SJCRH30 (cell line): ENCODE data around the gene OSGIN1. TPM values are rescaled to one million over a fixed set of nuclear protein-coding genes. Genes with fewer than 3 reads are reported as not detected.
A peak's percentile ranks its signal among the peaks of the same experiment; 100 is the strongest.

ENCODE experiments used
- DNase-seq, 2 experiments: peaks; one replicate each; pipeline ENCODE4 v3.0.0-alpha.2; 2015 to 2020
- H3K27ac ChIP-seq: fragments of 250-450 bp; sonication (Bioruptor Pico); 2 replicates; pipeline ENCODE4 v1.5.1; 2020; ENCODE audit warnings: mild to moderate bottlenecking, moderate library complexity
- H3K27me3 ChIP-seq: fragments of 250-450 bp; sonication (Bioruptor Pico); 2 replicates; pipeline ENCODE4 v1.5.1; 2020; ENCODE audit warnings: mild to moderate bottlenecking, moderate library complexity
- H3K36me3 ChIP-seq: fragments of 250-450 bp; sonication (Bioruptor Pico); 2 replicates; pipeline ENCODE4 v1.5.1; 2020; ENCODE audit warnings: mild to moderate bottlenecking, moderate library complexity
- H3K4me1 ChIP-seq: fragments of 250-450 bp; sonication (Bioruptor Pico); 2 replicates; pipeline ENCODE4 v1.5.1; 2020; ENCODE audit warnings: mild to moderate bottlenecking, moderate library complexity
- H3K4me3 ChIP-seq: fragments of 250-450 bp; sonication (Bioruptor Pico); 2 replicates; pipeline ENCODE4 v1.5.1; 2020; ENCODE audit warnings: mild to moderate bottlenecking, moderate library complexity
- H3K9me3 ChIP-seq: fragments of 250-450 bp; sonication (Bioruptor Pico); replicated peaks from 2 replicates; pipeline ENCODE4 v1.5.1; 2020; ENCODE audit warnings: mild to moderate bottlenecking, moderate library complexity
- total RNA-seq: library from RNA; depleted of rRNA; stranded (reverse); fragments of >200 nt; shearing (Covaris generic); gene quantifications from 2 replicates; pipeline ENCODE4 v1.2.3, GENCODE V29; 2014

The OSGIN1 gene
- total RNA-seq, 1 experiment from 2014 or later, result 1.7 TPM

GRCh38 chr16:83956336-83957289 is 3.6 kb downstream of the OSGIN1 start:
- Histone ChIP-seq H3K4me1 (peaks cover 7% of the 10 kb centered on the region; the same call in 1 of the 2 replicates), H3K27ac (no peak overlapping the region), H3K4me3 (no peak overlapping the region), H3K27me3 (no peaks in the 10 kb centered on the region), H3K36me3 (no peaks in the 10 kb centered on the region), H3K9me3 (no peaks in the 10 kb centered on the region)
- DNase-seq, result peak; percentile 65 to 79

GRCh38 chr16:83957296-83957855 is 4.3 kb downstream of the OSGIN1 start:
- no peaks in the 10 kb centered on the region for H3K9me3 ChIP-seq
- no peaks in the 10 kb centered on the region for H3K36me3 ChIP-seq
- no peak for DNase-seq

GRCh38 chr16:83958137-83958845 is 5.3 kb downstream of the OSGIN1 start:
- peaks cover 7% of the 10 kb centered on the region; the same call in 1 of the 2 replicates for H3K4me1 ChIP-seq
- no peaks in the 10 kb centered on the region for H3K9me3 ChIP-seq
- no peaks in the 10 kb centered on the region for H3K36me3 ChIP-seq
- H3K27me3 ChIP-seq, result no peaks in the 10 kb centered on the region
- H3K4me3 ChIP-seq, result no peak overlapping the region
- H3K27ac ChIP-seq, result no peak overlapping the region
- DNase-seq, result no peak

More at GRCh38 chr16:83957296-83957855, 4.3 kb downstream of the OSGIN1 start:
- Histone ChIP-seq H3K27ac (no peak overlapping the region), H3K27me3 (no peaks in the 10 kb centered on the region), H3K4me1 (peaks cover 7% of the 10 kb centered on the region; the same call in 1 of the 2 replicates), H3K4me3 (no peak overlapping the region)

GRCh38 chr16:83958846-83959565 is 6.0 kb downstream of the OSGIN1 start:
- Histone ChIP-seq H3K4me3 (no peak overlapping the region), H3K36me3 (no peaks in the 10 kb centered on the region), H3K9me3 (no peaks in the 10 kb centered on the region), H3K27ac (no peak overlapping the region), H3K4me1 (peaks cover 7% of the 10 kb centered on the region; the same call in 1 of the 2 replicates), H3K27me3 (no peaks in the 10 kb centered on the region)
- DNase-seq, result no peak

GRCh38 chr16:83959656-83960434 is 6.8 kb downstream of the OSGIN1 start:
- Histone ChIP-seq H3K9me3 (no peaks in the 10 kb centered on the region), H3K27me3 (no peaks in the 10 kb centered on the region), H3K36me3 (no peaks in the 10 kb centered on the region), H3K27ac (no peak overlapping the region), H3K4me1 (no peaks in the 10 kb centered on the region; the same call in 1 of the 2 replicates), H3K4me3 (no peak overlapping the region)
- DNase-seq, result no peak

- Histone ChIP-seq H3K4me3 (no peak overlapping the region), H3K27me3 (no peaks in the 10 kb centered on the region), H3K36me3 (no peaks in the 10 kb centered on the region), H3K4me1 (no peaks in the 10 kb centered on the region), H3K9me3 (no peaks in the 10 kb centered on the region), H3K27ac (no peak overlapping the region)
- DNase-seq, result no peak
Measured at GRCh38 chr16:83960521-83961249, 7.6 kb downstream of the OSGIN1 start.

GRCh38 chr16:83961591-83961990 is 8.6 kb downstream of the OSGIN1 start:
- no peaks in the 10 kb centered on the region for H3K4me1 ChIP-seq
- H3K9me3 ChIP-seq, result no peaks in the 10 kb centered on the region
- H3K4me3 ChIP-seq, result no peak overlapping the region
- no peak overlapping the region for H3K27ac ChIP-seq
- H3K36me3 ChIP-seq, result no peaks in the 10 kb centered on the region
- no peaks in the 10 kb centered on the region for H3K27me3 ChIP-seq
- DNase-seq, result no peak

- Histone ChIP-seq H3K9me3 (no peaks in the 10 kb centered on the region), H3K4me3 (no peak overlapping the region), H3K36me3 (no peaks in the 10 kb centered on the region), H3K27me3 (no peaks in the 10 kb centered on the region), H3K4me1 (no peaks in the 10 kb centered on the region), H3K27ac (no peak overlapping the region)
- no peak for DNase-seq
Measured at GRCh38 chr16:83963277-83964119, 10.5 kb downstream of the OSGIN1 start.

- H3K27me3 ChIP-seq, result no peaks in the 10 kb centered on the region
- H3K4me1 ChIP-seq, result no peaks in the 10 kb centered on the region
- H3K27ac ChIP-seq, result no peak overlapping the region
- DNase-seq, result no peak
- H3K36me3 ChIP-seq, result no peaks in the 10 kb centered on the region
- no peaks in the 10 kb centered on the region for H3K9me3 ChIP-seq
- H3K4me3 ChIP-seq, result no peak overlapping the region
Measured at GRCh38 chr16:83964684-83965443, 11.8 kb downstream of the OSGIN1 start.

GRCh38 chr16:83965444-83966152 is 12.6 kb downstream of the OSGIN1 start:
- H3K36me3 ChIP-seq, result no peaks in the 10 kb centered on the region
- H3K4me3 ChIP-seq, result no peak overlapping the region
- DNase-seq, result no peak
- H3K27ac ChIP-seq, result no peak overlapping the region
- no peaks in the 10 kb centered on the region for H3K9me3 ChIP-seq
- H3K4me1 ChIP-seq, result no peaks in the 10 kb centered on the region
- H3K27me3 ChIP-seq, result no peaks in the 10 kb centered on the region

- H3K27me3 ChIP-seq, result no peaks in the 10 kb centered on the region
- H3K9me3 ChIP-seq, result no peaks in the 10 kb centered on the region
- H3K4me1 ChIP-seq, result no peaks in the 10 kb centered on the region
- no peaks in the 10 kb centered on the region for H3K36me3 ChIP-seq
- H3K4me3 ChIP-seq, result no peak overlapping the region
- DNase-seq, result no peak
- H3K27ac ChIP-seq, result no peak overlapping the region
Measured at GRCh38 chr16:83966153-83966696, 13.2 kb downstream of the OSGIN1 start.
